A549 treated with DMSO at 1 μM for 4 hours (cell line): ENCODE data around the gene ZCWPW1. TPM values are rescaled to one million over a fixed set of nuclear protein-coding genes. Genes with fewer than 3 reads are reported as not detected.

Source experiments
- total RNA-seq: library from RNA; stranded (reverse); fragments of 200-300 nt; extraction: Qiagen RNA extraction; gene quantifications from 5 replicates; pipeline ENCODE4 v1.2.3, GENCODE V29; 2022; ENCODE audit warnings: low read depth

The ZCWPW1 gene, protein sequence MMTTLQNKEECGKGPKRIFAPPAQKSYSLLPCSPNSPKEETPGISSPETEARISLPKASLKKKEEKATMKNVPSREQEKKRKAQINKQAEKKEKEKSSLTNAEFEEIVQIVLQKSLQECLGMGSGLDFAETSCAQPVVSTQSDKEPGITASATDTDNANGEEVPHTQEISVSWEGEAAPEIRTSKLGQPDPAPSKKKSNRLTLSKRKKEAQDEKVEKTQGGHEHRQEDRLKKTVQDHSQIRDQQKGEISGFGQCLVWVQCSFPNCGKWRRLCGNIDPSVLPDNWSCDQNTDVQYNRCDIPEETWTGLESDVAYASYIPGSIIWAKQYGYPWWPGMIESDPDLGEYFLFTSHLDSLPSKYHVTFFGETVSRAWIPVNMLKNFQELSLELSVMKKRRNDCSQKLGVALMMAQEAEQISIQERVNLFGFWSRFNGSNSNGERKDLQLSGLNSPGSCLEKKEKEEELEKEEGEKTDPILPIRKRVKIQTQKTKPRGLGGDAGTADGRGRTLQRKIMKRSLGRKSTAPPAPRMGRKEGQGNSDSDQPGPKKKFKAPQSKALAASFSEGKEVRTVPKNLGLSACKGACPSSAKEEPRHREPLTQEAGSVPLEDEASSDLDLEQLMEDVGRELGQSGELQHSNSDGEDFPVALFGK
- 1.2 to 1.8 TPM (median 1.5 TPM) in 5 replicates for total RNA-seq

DNA sequence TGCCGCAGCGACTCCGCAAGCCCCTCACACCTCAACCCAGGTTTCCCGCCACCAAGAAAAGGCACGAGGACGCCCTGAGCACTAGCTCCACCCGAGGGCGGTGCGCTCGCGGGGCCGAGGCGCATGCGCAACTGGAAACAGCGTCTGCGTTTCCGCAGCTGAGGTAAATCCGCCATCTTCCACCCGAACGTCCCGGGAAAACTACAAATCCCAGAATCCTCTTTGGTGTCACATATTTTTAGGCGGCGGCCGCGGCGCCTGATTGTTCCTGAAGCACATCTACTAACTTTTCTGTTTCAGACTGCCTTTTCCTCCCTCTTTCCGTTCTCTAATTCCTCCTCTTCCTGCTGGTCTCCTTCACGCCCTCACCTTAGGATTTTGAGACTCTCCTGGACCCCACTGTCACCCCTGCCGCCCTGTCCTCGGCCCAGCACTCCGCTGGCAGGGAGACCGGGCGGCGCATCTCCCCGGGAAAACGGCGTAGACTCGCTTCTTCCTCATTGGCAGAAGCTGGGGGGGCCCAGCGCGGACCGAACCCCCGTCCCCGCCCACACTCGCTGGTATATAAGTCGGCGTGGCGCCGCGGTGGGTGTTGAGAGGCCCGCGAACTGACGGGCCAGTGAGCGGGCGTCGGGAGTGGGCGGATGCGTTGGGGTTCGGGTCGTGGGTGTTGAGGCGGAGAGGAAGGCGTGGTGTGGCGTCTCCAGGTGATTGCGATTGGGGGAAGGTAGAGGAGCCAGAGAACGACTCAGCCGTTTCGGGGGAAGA lies at the start of gene ZCWPW1:
TSS of gene ZCWPW1 (minus strand) at position 505 of the 768 bp plus-strand sequence. CDS start 8,054 bp downstream, outside the sequence.

DNA sequence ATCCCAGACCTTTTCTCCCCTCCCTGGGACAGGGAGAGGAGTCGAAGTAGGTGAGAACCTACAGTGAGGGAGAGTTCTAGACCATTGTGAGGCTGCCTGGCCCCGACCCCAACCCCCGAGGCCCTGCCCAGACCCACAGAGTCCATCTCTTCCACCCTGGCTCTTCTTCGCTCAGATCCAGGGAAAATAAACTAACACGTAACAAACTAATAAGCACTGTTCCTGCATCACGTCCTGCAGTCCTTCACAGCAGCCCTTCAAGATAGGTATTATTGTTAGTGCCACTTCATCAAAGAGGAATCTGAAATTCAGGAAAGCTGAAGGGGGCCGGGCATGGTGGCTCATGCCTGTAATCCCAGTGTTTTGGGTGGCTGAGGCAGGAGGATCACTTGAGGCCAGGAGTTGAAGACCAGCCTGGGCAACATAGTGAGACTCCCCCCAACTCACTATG lies 35.7 kb upstream of the ZCWPW1 start, which contains the start of gene SPACDR:
TSS of gene SPACDR (minus strand) at position 51 of the 451 bp plus-strand sequence. CDS start 235 bp downstream, outside the sequence.

DNA sequence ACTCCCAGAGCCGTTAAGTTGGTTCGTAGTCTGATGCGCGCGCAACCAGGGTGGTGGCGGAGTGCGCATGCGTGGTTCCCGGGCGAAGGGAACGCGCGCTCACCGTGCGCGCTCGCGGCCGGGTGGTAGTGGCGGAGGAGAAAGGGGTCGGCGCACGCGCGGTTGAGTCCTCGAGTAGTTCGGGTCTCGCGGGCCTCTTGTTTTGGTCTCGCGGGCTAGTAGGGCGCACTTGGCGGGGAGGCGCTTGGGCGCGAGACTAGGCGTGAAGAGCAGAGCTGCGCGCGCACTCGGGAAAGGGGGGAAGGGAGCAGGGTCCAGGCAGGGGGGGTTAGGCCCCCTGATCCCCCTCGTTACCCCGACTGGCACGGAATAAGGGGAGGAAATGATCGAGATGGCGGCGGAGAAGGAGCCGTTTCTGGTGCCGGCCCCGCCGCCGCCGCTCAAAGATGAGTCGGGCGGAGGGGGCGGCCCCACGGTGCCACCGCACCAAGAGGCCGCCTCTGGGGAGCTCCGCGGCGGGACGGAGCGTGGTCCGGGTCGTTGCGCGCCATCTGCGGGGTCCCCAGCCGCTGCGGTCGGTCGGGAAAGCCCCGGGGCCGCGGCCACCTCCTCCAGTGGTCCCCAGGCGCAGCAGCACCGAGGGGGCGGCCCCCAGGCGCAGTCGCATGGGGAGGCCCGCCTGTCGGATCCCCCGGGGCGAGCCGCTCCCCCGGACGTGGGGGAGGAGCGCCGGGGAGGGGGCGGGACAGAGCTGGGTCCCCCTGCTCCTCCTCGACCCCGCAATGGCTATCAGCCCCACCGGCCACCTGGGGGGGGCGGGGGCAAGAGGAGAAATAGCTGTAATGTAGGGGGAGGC lies 1.4 kb upstream of the ZCWPW1 start, which contains the start of gene MEPCE:
TSS of gene MEPCE (plus strand) at position 195 of the 856 bp plus-strand sequence. CDS start at position 383, 188 bp downstream.

DNA sequence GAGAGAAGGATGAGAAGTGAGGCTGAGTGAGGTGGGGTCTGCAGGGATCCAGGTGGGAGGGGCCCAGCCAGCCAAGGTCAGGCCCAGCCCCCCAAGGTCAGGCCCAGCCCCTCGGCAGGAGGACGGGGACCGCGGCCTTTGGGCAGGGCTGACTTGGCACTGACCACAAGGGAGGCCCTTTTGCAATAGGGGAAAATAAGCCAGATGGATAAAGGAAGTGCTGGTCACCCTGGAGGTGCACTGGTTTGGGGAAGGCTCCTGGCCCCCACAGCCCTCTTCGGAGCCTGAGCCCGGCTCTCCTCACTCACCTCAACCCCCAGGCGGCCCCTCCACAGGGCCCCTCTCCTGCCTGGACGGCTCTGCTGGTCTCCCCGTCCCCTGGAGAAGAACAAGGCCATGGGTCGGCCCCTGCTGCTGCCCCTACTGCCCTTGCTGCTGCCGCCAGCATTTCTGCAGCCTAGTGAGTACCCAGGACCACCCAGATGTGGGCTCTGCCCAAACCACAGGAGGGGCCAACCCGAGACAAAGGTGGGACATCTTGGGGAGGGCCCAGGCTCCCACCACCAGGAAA lies 55.2 kb downstream of the ZCWPW1 start, which contains the start of gene PILRA:
TSS of gene PILRA (plus strand) at position 227 of the 571 bp plus-strand sequence. CDS start at position 397, 170 bp downstream.

DNA sequence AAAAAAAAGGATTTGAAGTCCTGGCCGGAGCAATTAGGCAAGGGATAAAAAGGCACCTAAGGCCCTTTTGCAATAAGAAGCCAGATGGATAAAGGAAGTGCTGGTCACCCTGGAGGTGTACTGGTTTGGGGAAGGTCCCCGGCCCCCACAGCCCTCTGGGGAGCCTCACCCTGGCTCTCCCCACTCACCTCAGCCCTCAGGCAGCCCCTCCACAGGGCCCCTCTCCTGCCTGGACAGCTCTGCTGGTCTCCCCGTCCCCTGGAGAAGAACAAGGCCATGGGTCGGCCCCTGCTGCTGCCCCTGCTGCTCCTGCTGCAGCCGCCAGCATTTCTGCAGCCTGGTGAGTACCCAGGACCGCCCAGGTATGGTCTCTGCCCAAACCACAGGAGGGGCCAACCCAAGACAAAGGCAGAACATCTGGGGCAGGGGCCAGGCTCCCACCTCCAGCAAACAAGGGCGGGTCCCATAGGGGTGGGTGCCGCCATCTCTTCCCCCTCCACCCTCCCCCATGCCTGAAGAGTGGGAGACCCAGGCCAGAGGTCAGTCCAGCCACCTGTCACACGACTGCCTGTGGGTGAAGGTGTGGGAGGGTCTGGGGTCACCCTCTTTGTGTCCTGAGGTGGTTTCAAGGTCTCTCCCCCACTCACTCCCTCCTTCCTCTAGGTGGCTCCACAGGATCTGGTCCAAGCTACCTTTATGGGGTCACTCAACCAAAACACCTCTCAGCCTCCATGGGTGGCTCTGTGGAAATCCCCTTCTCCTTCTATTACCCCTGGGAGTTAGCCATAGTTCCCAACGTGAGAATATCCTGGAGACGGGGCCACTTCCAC lies 70.3 kb downstream of the ZCWPW1 start, which contains the start of gene PILRB:
TSS of gene PILRB (plus strand) at position 91 of the 830 bp plus-strand sequence. CDS start at position 277, 186 bp downstream.

Other genes starting within 250 kb of the ZCWPW1 start
- not detected in 5 replicates for gene PVRIG, start 208.8 kb downstream of the ZCWPW1 start, total RNA-seq
- gene SPDYE3, start 121.0 kb downstream of the ZCWPW1 start, total RNA-seq: not detected in 5 replicates
- 20.2 to 38.1 TPM (median 31.9 TPM) in 5 replicates for gene PILRB, start 70.6 kb downstream of the ZCWPW1 start, total RNA-seq
- 3.4 to 5.8 TPM (median 5.2 TPM) in 5 replicates for gene PILRA, start 55.2 kb downstream of the ZCWPW1 start, total RNA-seq
- gene MEPCE, start 1.1 kb upstream of the ZCWPW1 start, total RNA-seq: 39.3 to 50.6 TPM (median 43.3 TPM) in 5 replicates
- gene PPP1R35, start 7.8 kb upstream of the ZCWPW1 start, total RNA-seq: 27.7 to 53.3 TPM (median 48.9 TPM) in 5 replicates
- gene SPACDR, start 35.6 kb upstream of the ZCWPW1 start, total RNA-seq: 0.45 to 0.90 TPM (median 0.75 TPM) in 4 of 5 replicates, not detected in the other
- gene TSC22D4, start 50.5 kb upstream of the ZCWPW1 start, total RNA-seq: 27.0 to 38.4 TPM (median 33.2 TPM) in 5 replicates
- gene NYAP1, start 55.2 kb upstream of the ZCWPW1 start, total RNA-seq: 0.52 to 1.1 TPM (median 0.85 TPM) in 5 replicates
- 8.5 to 16.0 TPM (median 12.5 TPM) in 5 replicates for gene AGFG2, start 110.5 kb upstream of the ZCWPW1 start, total RNA-seq
- 0.28 to 0.88 TPM (median 0.68 TPM) in 4 of 5 replicates, not detected in the other for gene SAP25, start 145.2 kb upstream of the ZCWPW1 start, total RNA-seq
- 12.9 to 16.1 TPM (median 14.0 TPM) in 5 replicates for gene LRCH4, start 157.4 kb upstream of the ZCWPW1 start, total RNA-seq
- 0.12 to 0.24 TPM (median 0.22 TPM) in 5 replicates for gene FBXO24, start 157.6 kb upstream of the ZCWPW1 start, total RNA-seq
- 4.9 to 11.2 TPM (median 8.6 TPM) in 5 replicates for gene PCOLCE, start 173.7 kb upstream of the ZCWPW1 start, total RNA-seq
- 17.2 to 20.3 TPM (median 18.1 TPM) in 5 replicates for gene MOSPD3, start 183.8 kb upstream of the ZCWPW1 start, total RNA-seq
- gene TFR2, start 212.8 kb upstream of the ZCWPW1 start, total RNA-seq: 2.3 to 3.1 TPM (median 2.6 TPM) in 5 replicates
- gene ACTL6B, start 227.7 kb upstream of the ZCWPW1 start, total RNA-seq: not detected in 5 replicates
- 196 to 273 TPM (median 234 TPM) in 5 replicates for gene GNB2, start 245.0 kb upstream of the ZCWPW1 start, total RNA-seq